ENCODE results near the gene NINJ1. TPM values are rescaled to one million over a fixed set of nuclear protein-coding genes. Genes with fewer than 3 reads are reported as not detected.
"Not testable (repeated sequence)": the region's sequence is repeated elsewhere in the genome, so short reads cannot be mapped to it uniquely, and the experiment has no call there.

Gene NINJ1
- total and polyA plus RNA-seq, 2 donors (not counting 3 experiments of a cell fraction or from before 2014, with no cell fraction given) = 31.5 to 57.7 TPM

DNA sequence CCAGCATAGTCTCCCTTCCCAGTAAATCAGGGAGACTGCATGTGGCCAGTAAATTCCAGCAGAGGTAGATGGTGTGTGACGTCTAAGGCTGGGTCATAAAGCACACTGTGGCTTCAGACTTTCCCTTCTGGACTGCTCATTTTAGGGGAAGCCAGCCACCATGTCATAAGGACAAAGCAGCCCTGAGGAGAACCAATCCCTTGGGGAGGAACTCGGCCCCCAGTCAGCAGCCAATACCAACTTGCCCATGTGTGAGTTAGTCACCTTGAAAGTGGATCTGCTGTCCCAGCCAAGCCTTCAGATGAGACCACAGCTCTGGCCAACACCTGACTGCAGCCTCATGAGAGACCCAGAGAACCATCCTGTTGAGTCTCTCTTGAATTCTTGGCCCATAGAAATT lies 14.7 kb upstream of the NINJ1 start:
- no peaks in the 10 kb centered on the region for H4K20me1 ChIP-seq (replicated peaks; ENCODE audit: control insufficient read depth, extremely low read depth, insufficient read depth, low read length)
- DNase-seq (ENCODE audit: low read depth, low spot score) (no peak), FAIRE-seq (no peak)
- intact Hi-C loops (cut with micrococcal nuclease) = no loop called here
- H2AFZ ChIP-seq (ENCODE audit: low read depth, low read length) = no peak overlapping the region
- TF ChIP-seq JUN (IDR thresholded peaks at IDR 0.05; ENCODE audit: borderline replicate concordance, insufficient read depth, insufficient read length, low read depth) (no peak), POLR2A (IDR thresholded peaks at IDR 0.05; ENCODE audit: low read depth, low read length) (no peak), MYC (IDR thresholded peaks at IDR 0.05; ENCODE audit: low read depth, low read length) (no peak)
- TF ChIP-seq, protein P1, sequence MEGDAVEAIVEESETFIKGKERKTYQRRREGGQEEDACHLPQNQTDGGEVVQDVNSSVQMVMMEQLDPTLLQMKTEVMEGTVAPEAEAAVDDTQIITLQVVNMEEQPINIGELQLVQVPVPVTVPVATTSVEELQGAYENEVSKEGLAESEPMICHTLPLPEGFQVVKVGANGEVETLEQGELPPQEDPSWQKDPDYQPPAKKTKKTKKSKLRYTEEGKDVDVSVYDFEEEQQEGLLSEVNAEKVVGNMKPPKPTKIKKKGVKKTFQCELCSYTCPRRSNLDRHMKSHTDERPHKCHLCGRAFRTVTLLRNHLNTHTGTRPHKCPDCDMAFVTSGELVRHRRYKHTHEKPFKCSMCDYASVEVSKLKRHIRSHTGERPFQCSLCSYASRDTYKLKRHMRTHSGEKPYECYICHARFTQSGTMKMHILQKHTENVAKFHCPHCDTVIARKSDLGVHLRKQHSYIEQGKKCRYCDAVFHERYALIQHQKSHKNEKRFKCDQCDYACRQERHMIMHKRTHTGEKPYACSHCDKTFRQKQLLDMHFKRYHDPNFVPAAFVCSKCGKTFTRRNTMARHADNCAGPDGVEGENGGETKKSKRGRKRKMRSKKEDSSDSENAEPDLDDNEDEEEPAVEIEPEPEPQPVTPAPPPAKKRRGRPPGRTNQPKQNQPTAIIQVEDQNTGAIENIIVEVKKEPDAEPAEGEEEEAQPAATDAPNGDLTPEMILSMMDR (IDR thresholded peaks at IDR 0.05; ENCODE audit: extremely low read depth in 1 of 2, insufficient read depth in 1 of 2, low read depth in 1 of 2, low read length in 2 of 2) = no peak
- H3K27ac ChIP-seq (ENCODE audit: insufficient read depth, low read depth, low read length) = no peak overlapping the region
- no peaks in the 10 kb centered on the region for H3K9me1 ChIP-seq (replicated peaks; ENCODE audit: control insufficient read depth, extremely low read depth, insufficient read depth, low read length)
- H3K79me2 ChIP-seq (ENCODE audit: control insufficient read depth, insufficient read depth, low read length) = no peaks in the 10 kb centered on the region
- H3K27me3 ChIP-seq (ENCODE audit: control insufficient read depth in 2 of 2, insufficient read depth in 2 of 2, low read length in 2 of 2) = no peaks in the 10 kb centered on the region
- H3K4me2 ChIP-seq (ENCODE audit: insufficient read depth, low read length) = no peak overlapping the region
- ChIA-PET POLR2A (no interaction called here), CTCF (interaction anchor here (1.6 kb wide), 1 partner anchor 40 kb away, joined by 8 read pairs; no protein-coding TSS in a partner anchor)
- H3K36me3 ChIP-seq (ENCODE audit: control insufficient read depth in 2 of 2, extremely low read depth in 1 of 2, insufficient read depth in 2 of 2, low read length in 2 of 2) = no peaks in the 10 kb centered on the region
- dilution Hi-C loops (cut with MboI; ENCODE audit: extremely low pct_ligation_motif_present, low sequenced_read_pairs) = no loop called here
- H3K4me3 ChIP-seq (replicated peaks in 1 of 3; ENCODE audit: insufficient read depth in 1 of 3, low read depth in 1 of 3, low read length in 3 of 3) = no peak overlapping the region
- H3K4me1 ChIP-seq (ENCODE audit: control insufficient read depth, extremely low read depth, insufficient read depth, low read length) = no peaks in the 10 kb centered on the region
- no TSS peak for BruUV-seq (replicated peaks)
- H3K9me3 ChIP-seq (replicated peaks; ENCODE audit: control insufficient read depth, insufficient read depth, low read length) = no peaks in the 10 kb centered on the region
- H3K9ac ChIP-seq (replicated peaks; ENCODE audit: extremely low read depth, insufficient read depth, low read length) = no peak overlapping the region

DNA sequence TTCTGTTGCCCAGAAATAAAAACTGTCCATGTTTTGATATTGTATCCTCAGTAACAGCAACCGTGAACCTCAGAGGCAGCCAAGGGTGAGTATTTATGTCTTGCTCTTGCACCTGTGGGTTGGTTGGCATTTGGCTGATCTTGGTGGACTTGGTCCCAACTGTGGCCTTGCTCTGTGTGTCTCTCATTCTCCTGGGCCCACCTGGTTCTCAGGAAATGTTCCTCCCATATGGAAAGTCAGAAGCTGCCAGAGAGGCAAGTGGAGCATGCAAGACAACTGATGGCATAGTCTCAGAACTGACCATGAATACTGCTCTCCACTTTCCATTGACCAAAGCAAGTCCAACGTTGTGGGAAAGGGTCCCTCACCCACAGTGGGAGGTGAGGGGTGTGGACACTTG lies 13.6 kb upstream of the NINJ1 start:
- CTCF ChIA-PET = no interaction called here
- Histone ChIP-seq H3K4me2 (ENCODE audit: insufficient read depth, low read length) (no peak overlapping the region), H3K27me3 (ENCODE audit: control insufficient read depth in 2 of 2, insufficient read depth in 2 of 2, low read length in 2 of 2) (no peaks in the 10 kb centered on the region), H3K27ac (ENCODE audit: insufficient read depth, low read depth, low read length) (no peak overlapping the region), H3K4me3 (replicated peaks in 1 of 3; ENCODE audit: insufficient read depth in 1 of 3, low read depth in 1 of 3, low read length in 3 of 3) (no peak overlapping the region), H3K9ac (replicated peaks; ENCODE audit: extremely low read depth, insufficient read depth, low read length) (no peak overlapping the region), H3K9me1 (replicated peaks; ENCODE audit: control insufficient read depth, extremely low read depth, insufficient read depth, low read length) (no peaks in the 10 kb centered on the region), H3K79me2 (ENCODE audit: control insufficient read depth, insufficient read depth, low read length) (no peaks in the 10 kb centered on the region), H3K36me3 (ENCODE audit: control insufficient read depth in 2 of 2, extremely low read depth in 1 of 2, insufficient read depth in 2 of 2, low read length in 2 of 2) (no peaks in the 10 kb centered on the region), H4K20me1 (replicated peaks; ENCODE audit: control insufficient read depth, extremely low read depth, insufficient read depth, low read length) (no peaks in the 10 kb centered on the region), H3K4me1 (ENCODE audit: control insufficient read depth, extremely low read depth, insufficient read depth, low read length) (no peaks in the 10 kb centered on the region), H3K9me3 (replicated peaks; ENCODE audit: control insufficient read depth, insufficient read depth, low read length) (no peaks in the 10 kb centered on the region), H2AFZ (ENCODE audit: low read depth, low read length) (no peak overlapping the region)
- no peak for DNase-seq (ENCODE audit: low read depth, low spot score)
- BruUV-seq (replicated peaks) = no TSS peak
- dilution Hi-C loops (cut with MboI; ENCODE audit: extremely low pct_ligation_motif_present, low sequenced_read_pairs) (no loop called here), intact Hi-C loops (cut with micrococcal nuclease) (no loop called here)
- POLR2A ChIA-PET = no interaction called here
- TF ChIP-seq FOS (IDR thresholded peaks at IDR 0.05; ENCODE audit: borderline replicate concordance, insufficient read depth, low read length) (no peak), POLR2A (IDR thresholded peaks at IDR 0.05; ENCODE audit: low read depth, low read length) (no peak)
- FAIRE-seq = no peak

DNA sequence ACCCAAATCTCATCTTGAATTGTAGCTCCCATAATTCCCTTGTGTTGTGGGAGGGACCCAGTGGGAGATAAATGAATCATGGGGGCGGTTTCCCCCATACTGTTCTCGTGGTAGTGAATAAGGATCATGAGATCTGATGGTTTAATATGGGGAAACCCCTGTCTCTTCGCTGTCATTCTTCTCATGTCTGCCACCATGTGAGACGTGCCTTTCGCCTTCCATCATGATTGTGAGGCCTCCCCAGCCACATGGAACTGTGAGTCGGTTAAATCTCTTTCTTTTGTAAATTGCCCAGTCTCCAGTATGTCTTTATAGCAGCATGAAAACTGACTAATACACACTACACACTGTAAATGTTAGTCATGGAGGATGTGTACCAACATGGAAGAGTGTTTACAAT lies 12.6 kb upstream of the NINJ1 start:
- FAIRE-seq; H3K79me2 ChIP-seq (ENCODE audit: control insufficient read depth, insufficient read depth, low read length); intact Hi-C loops (cut with micrococcal nuclease); POLR2A ChIA-PET; H3K9ac ChIP-seq (replicated peaks; ENCODE audit: extremely low read depth, insufficient read depth, low read length); BruUV-seq (replicated peaks); H3K27me3 ChIP-seq (ENCODE audit: control insufficient read depth in 2 of 2, insufficient read depth in 2 of 2, low read length in 2 of 2); H3K9me1 ChIP-seq (replicated peaks; ENCODE audit: control insufficient read depth, extremely low read depth, insufficient read depth, low read length); H3K4me2 ChIP-seq (ENCODE audit: insufficient read depth, low read length); dilution Hi-C loops (cut with MboI; ENCODE audit: extremely low pct_ligation_motif_present, low sequenced_read_pairs); H3K27ac ChIP-seq (ENCODE audit: insufficient read depth, low read depth, low read length); H3K4me3 ChIP-seq (replicated peaks in 1 of 3; ENCODE audit: insufficient read depth in 1 of 3, low read depth in 1 of 3, low read length in 3 of 3); H3K9me3 ChIP-seq (replicated peaks; ENCODE audit: control insufficient read depth, insufficient read depth, low read length); H3K36me3 ChIP-seq (ENCODE audit: control insufficient read depth in 2 of 2, extremely low read depth in 1 of 2, insufficient read depth in 2 of 2, low read length in 2 of 2); DNase-seq (ENCODE audit: low read depth, low spot score); H4K20me1 ChIP-seq (replicated peaks; ENCODE audit: control insufficient read depth, extremely low read depth, insufficient read depth, low read length); H2AFZ ChIP-seq (ENCODE audit: low read depth, low read length); H3K4me1 ChIP-seq (ENCODE audit: control insufficient read depth, extremely low read depth, insufficient read depth, low read length): not testable (repeated sequence)
- CTCF ChIA-PET = interaction anchor here (1.8 kb wide), 1 partner anchor 7 kb away, joined by 7 read pairs; no protein-coding TSS in a partner anchor
